Suppressor macrophage (primary cell): ENCODE results near the gene HEATR9.

Experiments
- DNase-seq, 4 experiments: peaks; one replicate each; pipeline ENCODE4 v3.0.0-alpha.2; 2020 to 2022

HEATR9 gene

GRCh38 chr17:35808240-35808961 lies 60.3 kb downstream of the HEATR9 start:
- DNase-seq: peak in 1 of 4 experiments; percentile 9

- DNase-seq: no peak
These were observed 61.1 kb downstream of the HEATR9 start for GRCh38 chr17:35807371-35808144.
